OCI-LY7 (cell line): ENCODE data around the gene ADIPOQ. TPM values are rescaled to one million over a fixed set of nuclear protein-coding genes. Genes with fewer than 3 reads are reported as not detected.
"Not testable (repeated sequence)": the region's sequence is repeated elsewhere in the genome, so short reads cannot be mapped to it uniquely, and the experiment has no call there.

Experiments
- BruUV-seq: library from RNA; stranded (reverse); fragments of 400-500 nt; replicated peaks from 2 replicates; lab custom pipeline; 2021; lab: Mats Ljungman, UMichigan
- CTCF ChIA-PET: fragments of 300-600 bp; sonication (Branson Sonifier 250); formaldehyde crosslinking; loops from one replicate; lab custom pipeline; 2022; ENCODE audit warnings: antibody characterized with exemption; ENCODE audit not compliant: unreplicated experiment; lab: Charles Lee
- POLR2A ChIA-PET: fragments of 300-600 bp; sonication (Branson Sonifier 250); formaldehyde crosslinking; loops from one replicate; lab custom pipeline; 2022; ENCODE audit warnings: antibody characterized with exemption; lab: Charles Lee
- DNase-seq: peaks from one replicate; pipeline ENCODE4 v3.0.0-alpha.2; 2015; ENCODE audit warnings: low spot score
- H2AFZ ChIP-seq: fragments of 200-600 bp; sonication (generic), shearing (Covaris generic); 2 replicates; pipeline ENCODE4 v1.6.1; 2014; ENCODE audit warnings: mild to moderate bottlenecking, antibody characterized with exemption, low read length, moderate library complexity
- H3K27ac ChIP-seq: fragments of 200-600 bp; sonication (generic); 2 replicates; pipeline ENCODE4 v1.5.1; 2014; ENCODE audit warnings: mixed run types, low read depth, mild to moderate bottlenecking, moderate library complexity, low read length, inconsistent platforms; ENCODE audit not compliant: poor library complexity, severe bottlenecking
- H3K36me3 ChIP-seq: fragments of 200-600 bp; sonication (generic); 2 replicates; pipeline ENCODE4 v1.6.1; 2014; ENCODE audit warnings: mild to moderate bottlenecking, antibody characterized with exemption, low read length, moderate library complexity, mixed read lengths; ENCODE audit not compliant: insufficient read depth
- H3K4me1 ChIP-seq: fragments of 200-600 bp; sonication (generic); 2 replicates; pipeline ENCODE4 v1.5.1; 2014; ENCODE audit warnings: mild to moderate bottlenecking, low read length; ENCODE audit not compliant: insufficient read depth, poor library complexity, severe bottlenecking
- H3K4me2 ChIP-seq: fragments of 200-600 bp; sonication (generic); 2 replicates; pipeline ENCODE4 v1.6.1; 2014; ENCODE audit warnings: mild to moderate bottlenecking, low read length
- H3K4me3 ChIP-seq: fragments of 200-600 bp; sonication (generic); 2 replicates; pipeline ENCODE4 v1.5.1; 2014; ENCODE audit warnings: mild to moderate bottlenecking, low read depth, low read length; ENCODE audit not compliant: poor library complexity, severe bottlenecking
- H3K79me2 ChIP-seq: fragments of 200-600 bp; sonication (generic); 2 replicates; pipeline ENCODE4 v1.6.1; 2016; ENCODE audit warnings: low read depth, mild to moderate bottlenecking, low read length, moderate library complexity, mixed read lengths; ENCODE audit not compliant: insufficient read depth
- H3K9me2 ChIP-seq: fragments of 200-600 bp; sonication (generic); 2 replicates; pipeline ENCODE4 v1.6.1; 2016; ENCODE audit warnings: mild to moderate bottlenecking, low read length, mixed read lengths; ENCODE audit not compliant: insufficient read depth
- H3K9me3 ChIP-seq: fragments of 200-600 bp; sonication (generic); 2 replicates; pipeline ENCODE4 v1.6.1; 2014; ENCODE audit warnings: mild to moderate bottlenecking, mixed run types, low read length, mixed read lengths
- H4K20me1 ChIP-seq: fragments of 200-600 bp; sonication (generic); 2 replicates; pipeline ENCODE4 v1.6.1; 2014; ENCODE audit warnings: mild to moderate bottlenecking, antibody characterized with exemption, low read length, moderate library complexity, mixed read lengths; ENCODE audit not compliant: insufficient read depth
- CTCF ChIP-seq: fragments of 200-600 bp; sonication (generic); conservative IDR thresholded peaks from 2 replicates; pipeline ENCODE4 v1.5.1; 2014; ENCODE audit warnings: mild to moderate bottlenecking, antibody characterized with exemption, low read length, moderate library complexity, mixed read lengths
- EZH2phosphoT487 ChIP-seq: fragments of 200-600 bp; sonication (generic); IDR thresholded peaks from 2 replicates; pipeline ENCODE4 v1.6.1; 2018; ENCODE audit warnings: low read depth, borderline replicate concordance, mild to moderate bottlenecking, mixed run types, antibody characterized with exemption, low read length, moderate library complexity, mixed read lengths
- intact Hi-C: fragments of 100-400 bp; cut with micrococcal nuclease; formaldehyde crosslinking; loops from one replicate; pipeline ENCODE4 v1.10.0; 2022; ENCODE audit not compliant: unreplicated experiment
- total RNA-seq, 2 experiments: library from RNA; depleted of rRNA in 1 of 2; stranded (reverse); fragments of >200 nt in 1 of 2; shearing (Covaris generic) in 1 of 2; gene quantifications; 2 replicates each; pipeline ENCODE4 v1.2.3, GENCODE V29; 2014 to 2022

ADIPOQ gene
- total RNA-seq, 2 experiments from 2014 or later: not detected

- Histone ChIP-seq H2AFZ (no peak overlapping the region), H3K79me2 (no peaks in the 10 kb centered on the region), H3K36me3 (no peaks in the 10 kb centered on the region), H3K27ac (no peak overlapping the region), H4K20me1 (no peaks in the 10 kb centered on the region), H3K4me1 (peaks cover 14% of the 10 kb centered on the region), H3K4me3 (no peak overlapping the region), H3K9me2 (no peaks in the 10 kb centered on the region), H3K4me2 (no peak overlapping the region), H3K9me3 (no peaks in the 10 kb centered on the region)
- BruUV-seq: no TSS peak
- CTCF ChIA-PET: no interaction called here
- intact Hi-C loops: no loop called here
- POLR2A ChIA-PET: interaction anchor here (1.0 kb wide), 1 partner anchor 304 kb away, joined by 3 read pairs; no protein-coding TSS in a partner anchor
- TF ChIP-seq CTCF (no peak), EZH2phosphoT487 (no peak)
- DNase-seq: no peak
Measured at GRCh38 chr3:186854146-186854545, 11.6 kb downstream of the ADIPOQ start.

- Histone ChIP-seq H4K20me1 (no peaks in the 10 kb centered on the region), H3K4me1 (peaks cover 7% of the 10 kb centered on the region), H3K79me2 (no peaks in the 10 kb centered on the region), H2AFZ (no peak overlapping the region), H3K36me3 (no peaks in the 10 kb centered on the region), H3K9me3 (no peaks in the 10 kb centered on the region), H3K4me2 (no peak overlapping the region), H3K27ac (no peak overlapping the region), H3K4me3 (no peak overlapping the region), H3K9me2 (no peaks in the 10 kb centered on the region)
- ChIA-PET POLR2A (interaction anchor here (0.5 to 0.6 kb wide), 2 partner anchors 310 to 383 kb away, joined by 3 to 4 read pairs; no protein-coding TSS in a partner anchor), CTCF (no interaction called here)
- intact Hi-C loops: no loop called here
- no peak for TF ChIP-seq CTCF
- no peak for TF ChIP-seq EZH2phosphoT487
- BruUV-seq: no TSS peak
- DNase-seq: no peak
Measured at GRCh38 chr3:186854954-186855353, 12.4 kb downstream of the ADIPOQ start.

- intact Hi-C loops: no loop called here
Measured at GRCh38 chr3:186857743-186858142, 15.2 kb downstream of the ADIPOQ start.

GRCh38 chr3:186865215-186865853 lies 22.8 kb downstream of the ADIPOQ start:
- H3K79me2 ChIP-seq, H4K20me1 ChIP-seq, H3K4me3 ChIP-seq, CTCF ChIA-PET, DNase-seq, H3K9me3 ChIP-seq, H3K4me2 ChIP-seq, H3K36me3 ChIP-seq, BruUV-seq, H2AFZ ChIP-seq, intact Hi-C loops, POLR2A ChIA-PET, H3K9me2 ChIP-seq, H3K27ac ChIP-seq, H3K4me1 ChIP-seq: not testable (repeated sequence)

More at GRCh38 chr3:186857743-186858142, 15.2 kb downstream of the ADIPOQ start:
- ChIA-PET POLR2A (interaction anchor here (0.5 kb wide), 1 partner anchor 896 kb away, joined by 3 read pairs; no protein-coding TSS in a partner anchor), CTCF (no interaction called here)
- no peak for DNase-seq
- Histone ChIP-seq H3K9me3 (no peaks in the 10 kb centered on the region), H3K4me2 (no peak overlapping the region), H4K20me1 (no peaks in the 10 kb centered on the region), H3K4me3 (no peak overlapping the region), H3K79me2 (no peaks in the 10 kb centered on the region), H2AFZ (no peak overlapping the region), H3K36me3 (no peaks in the 10 kb centered on the region), H3K27ac (no peak overlapping the region), H3K4me1 (no peaks in the 10 kb centered on the region), H3K9me2 (no peaks in the 10 kb centered on the region)
- no TSS peak for BruUV-seq
- no peak for TF ChIP-seq EZH2phosphoT487
- no peak for TF ChIP-seq CTCF
